Prostate gland (tissue), 2 donors: ENCODE data around the gene SLC13A2.

ENCODE experiments used
- CTCF ChIP-seq, 4 experiments: fragments of 200-600 bp in 2 of 4; fragments of 450-650 bp in 2 of 4; sonication (generic) in 2 of 4; IDR thresholded peaks; 1 replicate in 3 of 4; 2 replicates in 1 of 4; pipeline ENCODE4 v1.5.1; 2016 to 2019; ENCODE audit warnings: antibody characterized with exemption in 4 of 4, mild to moderate bottlenecking in 2 of 4, moderate library complexity in 2 of 4
- POLR2A ChIP-seq: fragments of 450-650 bp; IDR thresholded peaks from one replicate; pipeline ENCODE4 v1.6.1; 2016; ENCODE audit warnings: antibody characterized with exemption, mild to moderate bottlenecking
- POLR2AphosphoS5 ChIP-seq: sonication (generic); formaldehyde crosslinking; IDR thresholded peaks from one replicate; pipeline ENCODE4 v1.6.1; 2017; ENCODE audit warnings: antibody characterized with exemption

DNA sequence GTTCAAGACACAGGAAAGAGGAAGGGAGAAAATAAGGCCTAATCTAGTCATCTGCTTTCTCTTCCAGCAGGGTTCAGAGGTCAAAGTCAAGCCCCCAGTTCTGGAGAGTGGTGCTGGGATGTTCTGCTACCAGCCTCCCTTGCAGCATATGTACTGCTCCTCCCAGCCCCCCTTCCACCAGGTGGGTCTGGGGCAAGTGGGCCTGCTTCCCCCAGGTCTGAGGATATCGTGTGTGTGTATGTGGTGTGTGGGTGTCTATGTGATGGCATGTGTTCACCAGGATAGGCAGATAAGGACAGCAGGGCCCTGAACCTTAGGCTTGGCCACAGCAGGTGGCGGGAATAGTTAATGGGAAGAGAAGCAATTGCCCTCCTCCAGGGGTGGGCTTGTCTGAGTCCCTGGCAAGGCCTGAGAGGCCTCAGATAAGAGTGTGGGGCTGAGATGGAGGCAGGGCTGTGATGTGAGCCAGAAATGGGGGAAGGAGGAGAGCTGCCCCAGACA lies 53.8 kb downstream of the SLC13A2 start:
- TF ChIP-seq CTCF (IDR thresholded peaks at IDR 0.05) (no peak), POLR2A (no peak), POLR2AphosphoS5 (no peak)
